NCI-H1092 treated with DMSO at 0.1 percent for 48 hours (cell line): ENCODE data around the gene ZSWIM1.
"Not testable (repeated sequence)": the region's sequence is repeated elsewhere in the genome, so short reads cannot be mapped to it uniquely, and the experiment has no call there.

Experiments
- DNase-seq: peaks from one replicate; lab custom pipeline; 2025; lab: John Stamatoyannopoulos, UW

The ZSWIM1 gene

DNA sequence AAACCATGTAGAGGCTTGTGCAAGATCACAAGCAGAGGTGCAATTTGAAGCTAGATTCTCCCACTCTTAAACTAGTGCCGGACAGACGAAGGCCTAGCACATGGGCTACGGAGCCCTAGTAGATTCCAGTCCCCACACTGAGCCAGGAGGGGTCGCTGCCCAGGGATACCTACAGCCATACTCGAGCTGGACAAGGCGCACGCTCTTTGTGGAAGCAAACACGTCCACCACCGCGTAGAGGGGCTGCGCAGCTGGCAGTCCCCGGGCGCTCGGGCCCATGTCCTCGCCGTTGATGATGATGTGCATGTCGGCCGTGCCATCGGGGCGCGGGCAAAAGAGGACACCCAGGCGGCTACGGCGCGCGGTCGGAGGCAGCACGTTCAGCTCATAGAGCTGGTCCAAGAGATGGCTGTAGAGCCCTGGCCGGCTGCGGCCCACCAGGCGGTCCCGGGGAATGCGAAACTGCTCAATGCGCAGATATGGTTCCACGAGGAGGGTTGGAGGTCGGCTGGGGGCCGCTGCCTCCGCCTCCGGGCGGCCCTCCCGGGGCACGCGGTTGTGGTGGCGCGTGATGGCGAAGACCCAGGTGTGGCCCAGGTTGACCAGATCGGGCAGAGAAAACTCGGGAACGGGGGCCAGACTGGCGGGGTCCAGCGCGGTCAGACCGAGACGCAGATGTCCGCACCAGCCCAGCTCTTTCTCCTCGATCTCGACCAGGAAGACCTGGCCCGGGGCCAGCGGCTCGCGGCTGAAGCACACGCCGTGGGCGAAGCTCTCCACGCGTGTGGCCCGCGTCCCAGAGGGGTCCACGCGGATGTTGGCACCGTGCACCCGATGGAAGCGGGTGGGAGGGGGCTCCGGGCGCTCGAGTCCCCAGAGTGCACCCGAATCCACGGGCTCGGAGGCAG, 9.3 kb downstream of the ZSWIM1 start:
- peak; percentile 80 for DNase-seq

DNA sequence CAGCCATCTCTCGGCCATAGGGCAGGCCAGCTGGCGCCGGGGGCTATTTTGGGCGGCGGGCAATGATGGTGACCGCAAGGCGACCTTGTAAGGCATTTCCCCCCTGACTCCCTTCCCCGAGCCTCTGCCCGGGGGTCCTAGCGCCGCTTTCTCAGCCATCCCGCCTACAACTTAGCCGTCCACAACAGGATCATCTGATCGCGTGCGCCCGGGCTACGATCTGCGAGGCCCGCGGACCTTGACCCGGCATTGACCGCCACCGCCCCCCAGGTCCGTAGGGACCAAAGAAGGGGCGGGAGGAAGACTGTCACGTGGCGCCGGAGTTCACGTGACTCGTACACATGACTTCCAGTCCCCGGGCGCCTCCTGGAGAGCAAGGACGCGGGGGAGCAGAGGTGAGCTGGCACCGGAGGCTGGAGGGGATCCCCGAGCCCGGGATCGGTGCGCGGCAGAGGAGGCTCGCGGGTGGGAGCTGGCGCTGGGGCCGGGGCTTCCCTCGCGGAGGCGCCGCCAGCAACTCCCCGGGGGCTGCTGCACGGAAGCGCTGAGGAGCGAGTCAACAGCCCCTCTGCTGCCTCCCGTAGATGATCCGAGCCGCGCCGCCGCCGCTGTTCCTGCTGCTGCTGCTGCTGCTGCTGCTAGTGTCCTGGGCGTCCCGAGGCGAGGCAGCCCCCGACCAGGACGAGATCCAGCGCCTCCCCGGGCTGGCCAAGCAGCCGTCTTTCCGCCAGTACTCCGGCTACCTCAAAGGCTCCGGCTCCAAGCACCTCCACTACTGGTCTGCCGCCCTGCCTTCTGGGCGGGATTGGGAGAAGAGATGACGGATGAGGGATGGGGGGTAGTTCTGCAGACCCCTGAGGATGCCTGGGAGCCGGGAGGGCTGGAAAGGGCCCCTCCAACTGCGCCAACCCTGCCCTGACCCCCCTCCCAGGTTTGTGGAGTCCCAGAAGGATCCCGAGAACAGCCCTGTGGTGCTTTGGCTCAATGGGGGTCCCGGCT, 10.3 kb downstream of the ZSWIM1 start, which contains the start of the genes CTSA and NEURL2:
Gene CTSA, plus strand, starts transcription at position 351 of the 999 bp plus-strand sequence. Its CDS starts 234 bp downstream, at position 585.
Gene NEURL2, minus strand, starts transcription at position 224 of the 999 bp plus-strand sequence. Its CDS starts 217 bp downstream, at position 7.
- DNase-seq = peak; percentile 77

DNA sequence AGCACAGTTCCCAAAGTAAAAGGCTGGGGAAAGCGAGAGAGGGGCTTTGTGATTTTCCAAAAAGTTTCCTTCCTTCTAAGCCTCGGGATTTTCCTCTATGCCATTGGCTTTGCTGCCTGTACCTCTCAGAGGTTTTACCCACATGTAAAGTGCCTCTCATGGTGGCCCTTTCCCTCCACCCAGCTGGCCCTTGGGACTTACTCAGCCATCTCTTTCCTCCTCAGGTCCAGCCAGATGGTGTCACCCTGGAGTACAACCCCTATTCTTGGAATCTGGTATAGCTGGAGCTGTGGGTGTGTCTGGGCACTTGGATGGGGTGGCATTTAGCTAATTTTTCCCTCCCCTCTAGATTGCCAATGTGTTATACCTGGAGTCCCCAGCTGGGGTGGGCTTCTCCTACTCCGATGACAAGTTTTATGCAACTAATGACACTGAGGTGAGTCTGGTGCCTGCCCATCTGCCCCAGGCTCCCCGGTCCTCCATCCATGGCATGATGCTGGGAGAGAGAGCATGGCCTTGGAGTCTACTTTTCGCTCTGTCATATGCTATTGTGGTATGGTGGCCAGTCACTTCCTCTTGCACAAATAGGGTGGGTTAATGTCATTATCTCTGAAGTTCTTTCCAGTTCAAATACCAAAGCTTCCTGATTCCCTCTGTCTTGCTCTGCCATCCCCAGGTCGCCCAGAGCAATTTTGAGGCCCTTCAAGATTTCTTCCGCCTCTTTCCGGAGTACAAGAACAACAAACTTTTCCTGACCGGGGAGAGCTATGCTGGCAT, 11.2 kb downstream of the ZSWIM1 start:
- DNase-seq = no peak

DNA sequence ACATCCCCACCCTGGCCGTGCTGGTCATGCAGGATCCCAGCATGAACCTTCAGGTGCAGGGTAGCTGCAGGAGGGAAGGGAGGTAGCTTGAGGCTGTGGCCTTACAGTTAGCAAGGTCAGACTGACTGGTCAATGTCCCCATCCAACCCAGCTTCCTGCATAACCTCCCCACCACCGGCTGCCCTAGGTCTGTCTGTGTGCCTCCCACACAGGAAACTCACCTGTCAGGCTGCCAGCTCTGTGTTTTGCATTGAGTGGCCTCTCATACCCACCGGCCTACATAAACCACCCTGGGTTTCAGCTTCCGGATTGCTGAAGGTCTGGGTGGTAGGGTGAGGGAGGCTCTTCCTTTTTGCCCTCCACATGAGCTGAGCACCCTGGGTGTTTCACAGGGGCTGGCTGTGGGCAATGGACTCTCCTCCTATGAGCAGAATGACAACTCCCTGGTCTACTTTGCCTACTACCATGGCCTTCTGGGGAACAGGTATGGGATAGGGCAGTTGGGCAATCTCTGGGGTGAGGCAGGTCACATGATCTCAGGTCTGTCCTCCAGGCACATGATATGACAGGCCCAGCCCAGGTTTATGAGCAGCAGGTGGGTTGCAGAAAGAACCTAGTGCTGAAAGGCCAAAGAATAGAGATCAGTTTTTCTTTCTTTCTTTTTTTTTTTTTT, 11.9 kb downstream of the ZSWIM1 start:
- DNase-seq = no peak

DNA sequence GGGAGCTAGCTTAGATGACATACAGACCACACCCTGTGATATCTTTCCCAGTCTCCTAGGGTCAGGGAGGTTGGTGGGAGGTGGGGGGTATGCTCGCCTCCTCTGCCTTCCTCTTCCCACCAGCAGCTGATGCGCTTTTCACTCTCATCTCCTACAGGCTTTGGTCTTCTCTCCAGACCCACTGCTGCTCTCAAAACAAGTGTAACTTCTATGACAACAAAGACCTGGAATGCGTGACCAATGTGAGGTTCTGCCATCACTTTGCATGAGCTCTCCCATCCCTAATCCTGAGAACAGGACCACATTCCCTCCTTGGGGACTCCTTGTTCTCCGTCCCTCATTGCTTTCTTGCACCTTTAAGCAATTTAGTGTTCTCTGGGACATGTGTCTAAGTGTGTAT, 12.8 kb downstream of the ZSWIM1 start:
- DNase-seq = no peak

DNA sequence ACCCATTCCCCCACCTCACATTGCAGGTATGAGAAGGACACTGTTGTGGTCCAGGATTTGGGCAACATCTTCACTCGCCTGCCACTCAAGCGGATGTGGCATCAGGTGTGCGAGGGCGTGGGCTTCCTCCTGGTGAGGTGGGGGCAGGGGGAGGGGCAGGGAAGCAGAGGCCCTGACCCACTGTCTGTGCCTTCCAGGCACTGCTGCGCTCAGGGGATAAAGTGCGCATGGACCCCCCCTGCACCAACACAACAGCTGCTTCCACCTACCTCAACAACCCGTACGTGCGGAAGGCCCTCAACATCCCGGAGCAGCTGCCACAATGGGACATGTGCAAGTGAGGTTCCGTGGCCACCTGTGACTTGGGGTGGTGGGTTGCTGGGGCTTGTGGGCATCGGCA, 13.8 kb downstream of the ZSWIM1 start:
- DNase-seq = no peak

DNA sequence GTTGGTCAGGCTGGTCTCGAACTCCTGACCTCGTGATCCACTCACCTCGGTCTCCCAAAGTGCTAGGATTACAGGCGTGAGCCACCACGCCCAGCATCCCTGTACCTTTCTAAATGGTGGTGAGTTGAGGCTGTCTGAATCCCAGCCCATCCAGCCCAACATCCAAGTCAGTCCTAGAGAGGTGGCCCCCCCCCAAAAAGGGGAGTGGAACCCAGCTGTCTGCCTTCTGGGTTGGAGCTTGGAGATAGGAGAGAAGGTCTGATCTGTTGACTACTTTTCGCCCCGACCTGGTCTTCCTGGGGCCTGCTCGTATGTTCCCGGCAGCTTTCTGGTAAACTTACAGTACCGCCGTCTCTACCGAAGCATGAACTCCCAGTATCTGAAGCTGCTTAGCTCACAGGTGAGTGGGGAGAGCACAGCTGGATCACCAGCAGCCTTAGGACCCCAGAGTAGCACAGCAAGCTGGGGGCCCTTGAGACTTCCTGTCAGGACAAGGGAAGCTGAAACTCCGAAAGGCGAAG, 15.7 kb downstream of the ZSWIM1 start:
- no peak for DNase-seq

DNA sequence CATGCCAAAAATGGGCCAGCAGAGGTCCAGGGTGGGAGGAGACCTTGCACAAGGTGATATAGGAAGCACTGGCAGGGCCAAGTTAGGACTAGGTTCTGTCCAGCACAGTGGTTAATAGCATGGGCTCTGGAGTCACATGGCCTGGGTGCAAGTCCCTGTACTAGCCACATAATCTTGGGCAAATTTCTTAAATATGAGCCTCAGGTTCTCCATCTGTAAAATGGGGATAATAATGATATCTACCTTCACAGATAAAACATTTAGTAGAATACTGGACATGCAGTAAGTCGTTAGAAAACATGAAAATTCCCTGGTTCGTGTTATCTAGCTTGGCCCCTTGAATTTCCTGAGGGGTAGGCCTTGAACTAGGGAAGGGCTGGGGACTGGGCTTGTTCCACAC, 16.3 kb downstream of the ZSWIM1 start:
- no peak for DNase-seq

DNA sequence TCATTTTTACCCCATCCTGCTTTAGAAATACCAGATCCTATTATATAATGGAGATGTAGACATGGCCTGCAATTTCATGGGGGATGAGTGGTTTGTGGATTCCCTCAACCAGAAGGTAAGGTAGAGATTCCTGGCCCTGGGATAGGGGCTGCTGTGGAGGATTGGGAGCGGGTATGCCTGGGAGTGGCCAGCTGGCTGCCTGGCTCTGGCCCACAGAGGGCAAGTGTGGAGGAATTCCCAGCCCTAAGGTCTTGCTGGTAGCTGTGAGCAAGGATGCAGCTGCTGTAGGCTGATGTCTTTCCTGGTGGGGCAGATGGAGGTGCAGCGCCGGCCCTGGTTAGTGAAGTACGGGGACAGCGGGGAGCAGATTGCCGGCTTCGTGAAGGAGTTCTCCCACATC, 16.7 kb downstream of the ZSWIM1 start:
- no peak for DNase-seq

DNA sequence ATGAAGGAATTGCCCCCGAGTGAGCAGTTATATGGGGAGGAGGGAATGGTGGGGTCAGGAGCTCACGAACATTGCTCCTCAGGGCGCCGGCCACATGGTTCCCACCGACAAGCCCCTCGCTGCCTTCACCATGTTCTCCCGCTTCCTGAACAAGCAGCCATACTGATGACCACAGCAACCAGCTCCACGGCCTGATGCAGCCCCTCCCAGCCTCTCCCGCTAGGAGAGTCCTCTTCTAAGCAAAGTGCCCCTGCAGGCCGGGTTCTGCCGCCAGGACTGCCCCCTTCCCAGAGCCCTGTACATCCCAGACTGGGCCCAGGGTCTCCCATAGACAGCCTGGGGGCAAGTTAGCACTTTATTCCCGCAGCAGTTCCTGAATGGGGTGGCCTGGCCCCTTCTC, 17.3 kb downstream of the ZSWIM1 start:
- DNase-seq = no peak

DNA sequence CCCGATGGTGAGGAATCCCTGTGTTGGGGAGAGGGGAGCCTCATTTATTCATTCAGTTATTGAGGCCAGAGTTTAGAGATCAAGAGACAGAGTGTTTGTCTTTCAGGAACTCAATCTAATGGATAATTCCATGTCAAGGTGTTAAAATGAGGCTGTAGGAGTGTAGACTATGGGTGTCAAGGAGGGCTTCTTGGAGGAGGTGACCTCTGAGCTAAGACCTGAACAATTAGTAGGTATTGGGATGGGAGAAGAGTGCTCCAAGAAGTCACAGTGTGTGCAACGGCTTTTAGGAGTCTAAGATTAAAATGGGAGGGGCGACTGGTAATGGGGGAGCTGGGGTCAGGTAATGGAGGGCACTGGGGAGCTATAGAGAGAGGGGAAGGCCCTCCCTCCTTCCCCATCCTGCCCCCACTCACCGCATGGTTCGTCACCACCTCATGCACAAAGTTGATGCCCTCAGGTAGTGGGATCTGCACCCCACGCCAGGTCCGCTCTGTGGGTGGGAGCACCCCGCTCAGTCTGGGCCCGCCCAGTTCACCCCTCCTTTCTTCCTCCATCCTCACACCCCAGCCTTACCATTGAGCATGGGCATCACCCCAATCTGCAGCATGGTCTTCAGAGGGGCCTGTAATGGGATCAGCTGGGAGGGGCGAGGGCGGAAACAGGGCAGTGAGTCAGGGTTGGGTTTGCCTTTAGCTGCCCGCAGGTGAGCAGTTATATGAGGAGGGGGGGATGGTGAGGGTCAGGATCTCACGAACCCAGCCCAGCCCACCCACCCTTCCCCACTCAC, 18.2 kb downstream of the ZSWIM1 start:
- no peak for DNase-seq

DNA sequence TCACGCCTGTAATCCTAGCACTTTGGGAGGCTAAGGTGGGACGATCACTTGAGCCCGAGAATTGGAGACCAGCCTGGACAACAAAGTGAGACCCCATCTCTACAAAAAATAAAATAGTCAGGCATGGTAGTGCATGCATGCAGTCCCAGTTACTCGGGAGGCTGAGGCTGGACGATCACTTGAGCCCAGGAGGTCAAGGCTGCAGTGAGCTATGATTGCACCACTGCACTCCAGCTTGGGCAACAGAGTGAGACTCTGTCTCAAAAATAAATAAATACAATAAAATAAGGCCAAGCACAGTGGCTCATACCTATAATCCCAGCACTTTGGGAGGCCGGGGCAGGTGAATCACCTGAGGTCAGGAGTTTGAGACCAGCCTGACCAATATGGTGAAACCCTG, 20.3 kb downstream of the ZSWIM1 start:
- DNase-seq = not testable (repeated sequence)

DNA sequence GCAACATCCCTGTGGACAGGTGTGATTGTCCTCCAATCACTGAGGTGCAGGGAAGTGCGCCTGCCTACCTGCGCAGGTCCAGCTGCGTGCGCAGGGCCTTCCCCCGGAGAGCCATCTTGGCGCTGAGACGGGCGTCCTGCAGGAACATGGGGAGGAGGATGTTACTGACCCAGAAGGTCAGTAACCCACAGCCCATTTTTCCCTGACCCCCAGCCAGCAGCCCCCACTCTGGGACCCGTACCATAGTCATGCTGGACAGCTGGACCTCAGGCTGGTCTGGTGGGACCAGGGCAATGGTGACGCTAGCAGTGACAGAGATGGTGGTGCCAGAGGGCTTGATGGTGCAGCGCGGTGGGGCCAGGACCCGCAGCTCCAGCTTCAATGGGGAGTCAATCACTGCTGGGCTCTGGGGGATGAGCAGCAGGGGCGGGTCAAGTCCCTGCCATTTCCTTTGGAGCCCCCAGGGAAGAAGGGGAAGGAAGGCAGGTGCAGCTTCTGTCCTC, 21.2 kb downstream of the ZSWIM1 start:
- no peak for DNase-seq

DNA sequence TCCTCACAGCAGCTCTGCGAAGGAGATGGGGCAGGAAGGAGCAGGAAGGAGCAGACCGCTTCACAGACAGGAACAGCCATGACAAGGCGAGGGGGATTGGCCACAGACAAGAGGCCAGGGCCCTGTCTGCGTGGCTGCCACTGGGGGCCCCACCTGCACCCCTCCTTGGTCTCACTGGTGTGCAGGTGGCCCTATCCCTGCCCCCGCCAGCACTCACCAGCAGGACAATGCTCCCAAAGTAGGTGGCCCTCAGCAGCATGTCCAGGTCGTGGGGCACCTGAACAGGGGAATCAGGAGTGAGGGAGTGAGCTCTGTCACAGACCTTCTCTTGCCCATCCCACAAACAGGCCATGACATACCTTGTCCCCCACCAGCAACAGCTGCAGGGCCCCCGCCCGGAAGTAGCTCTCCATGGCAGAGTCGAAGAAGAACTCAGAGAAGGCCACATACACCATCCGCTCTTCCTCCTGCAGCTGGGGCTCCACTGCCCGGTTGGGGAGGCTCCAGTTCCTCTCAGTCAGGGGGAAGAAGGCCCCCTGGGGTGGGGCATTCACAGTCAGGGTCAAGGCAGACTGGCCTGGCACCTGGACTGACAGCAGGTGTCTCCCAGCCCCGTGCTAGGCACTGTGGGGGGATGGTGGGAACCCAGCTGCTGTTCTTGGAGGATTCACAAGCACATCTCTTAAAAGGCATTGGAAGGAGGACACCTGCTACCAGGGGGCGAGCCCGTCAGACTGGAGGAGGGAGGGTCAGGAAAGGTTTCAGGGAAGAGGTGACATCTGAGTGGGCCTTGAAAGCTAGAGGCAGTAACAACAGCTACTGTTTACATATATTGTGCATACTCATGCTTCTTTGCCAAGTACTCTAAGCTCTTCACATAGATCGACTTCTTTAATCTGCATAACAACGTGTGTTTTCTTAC, 23.8 kb downstream of the ZSWIM1 start:
- no peak for DNase-seq

DNA sequence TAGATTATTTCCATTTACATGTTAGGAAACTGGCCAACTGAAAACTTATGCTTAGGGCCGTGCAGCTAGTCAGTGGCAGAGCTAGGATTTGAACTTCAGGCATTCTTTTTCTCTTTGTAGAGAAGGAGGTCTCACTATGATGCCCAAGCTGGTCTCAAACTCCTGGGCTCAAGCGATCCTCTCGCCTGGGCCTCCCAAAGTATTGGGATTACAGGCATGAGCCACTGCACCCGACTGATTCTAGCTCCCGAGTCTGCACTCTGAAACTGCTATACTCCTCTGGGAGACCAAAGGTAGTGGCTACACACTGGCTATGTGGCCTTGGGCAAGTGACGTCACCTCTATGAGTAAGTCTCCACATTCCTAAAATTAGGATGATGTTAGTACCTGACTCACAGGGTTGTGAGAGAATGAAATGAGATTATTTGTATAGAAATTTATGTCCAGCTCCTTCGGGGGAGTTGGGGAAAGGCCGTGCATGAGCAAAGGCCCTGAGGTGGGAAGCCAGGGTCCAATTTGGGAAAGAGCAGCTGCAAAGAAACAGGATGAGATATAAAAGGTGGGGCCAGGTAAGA, 24.6 kb downstream of the ZSWIM1 start:
- DNase-seq = no peak

DNA sequence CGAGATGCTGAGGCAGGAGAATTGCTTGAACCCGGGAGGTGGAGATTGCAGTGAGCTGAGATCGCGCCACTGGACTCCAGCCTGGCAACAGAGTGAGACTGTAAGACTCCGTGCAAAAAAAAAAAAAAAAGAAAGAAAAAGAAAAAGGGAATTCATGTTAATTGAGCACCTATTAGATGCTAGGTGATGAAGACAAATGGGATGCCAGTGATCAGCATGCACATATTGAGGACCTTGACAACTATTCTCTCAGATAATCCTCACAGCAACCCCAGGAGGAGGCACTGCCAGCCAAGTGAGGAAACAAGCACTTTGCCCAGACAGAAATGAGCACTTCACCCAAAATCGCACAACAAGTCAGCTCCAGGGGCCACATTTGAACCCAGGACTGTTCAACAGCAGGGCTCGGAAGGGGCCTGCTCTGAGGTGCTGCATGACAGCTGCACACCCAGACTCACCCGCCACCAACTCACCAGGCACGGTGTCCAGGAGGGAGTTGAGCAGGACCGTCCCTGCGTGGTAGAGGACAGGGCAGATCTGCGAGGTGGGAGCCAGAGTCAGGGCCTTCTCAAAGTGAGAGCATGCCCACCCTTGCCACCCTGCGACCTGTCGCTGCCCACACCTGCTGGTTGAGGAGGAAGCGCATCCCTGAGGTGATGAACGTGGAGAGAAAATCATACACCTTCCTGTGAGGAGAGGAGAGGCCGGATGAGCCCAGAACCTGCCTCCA, 26.4 kb downstream of the ZSWIM1 start:
- no peak for DNase-seq

DNA sequence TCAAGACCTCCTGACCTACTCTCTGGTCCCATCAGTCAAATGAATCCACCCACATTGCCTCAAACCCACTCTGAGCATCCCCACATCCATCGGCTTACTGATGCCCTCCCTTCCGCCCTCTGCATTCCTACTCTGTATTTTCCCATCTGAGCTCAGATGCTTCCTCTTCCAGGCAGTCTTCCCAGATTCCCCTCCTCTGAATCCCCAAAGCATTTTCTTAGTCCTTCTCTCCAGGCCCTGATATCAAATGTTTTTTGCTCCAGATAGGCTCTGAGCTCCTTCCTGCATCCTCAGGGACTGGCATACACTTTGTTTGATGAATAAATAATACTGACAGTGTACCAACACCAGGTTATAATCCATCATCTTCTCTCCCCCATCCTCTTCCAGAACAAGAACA, 27.1 kb downstream of the ZSWIM1 start:
- DNase-seq = no peak

DNA sequence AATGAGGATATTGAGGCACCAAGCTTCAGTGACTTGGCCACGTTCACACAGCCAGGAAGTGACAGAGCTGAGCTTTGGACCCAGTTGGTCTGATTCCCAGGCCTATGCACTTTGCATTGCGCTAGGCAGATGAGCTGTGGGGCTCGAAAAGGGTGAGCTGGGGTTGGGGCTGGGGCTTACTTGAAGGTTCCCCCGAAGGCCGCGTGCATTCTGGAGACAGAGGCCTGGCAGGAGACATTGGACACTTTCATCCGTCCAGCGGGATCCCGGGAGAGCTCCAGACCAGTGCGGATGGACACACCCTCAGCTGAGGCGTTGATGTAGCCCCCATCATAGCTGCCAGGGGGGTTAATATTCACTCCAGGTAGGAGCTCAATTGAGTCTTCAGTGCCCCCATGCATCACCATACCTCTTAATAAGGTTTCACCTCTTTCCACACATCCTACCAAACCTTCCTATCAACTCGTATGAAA, 28.3 kb downstream of the ZSWIM1 start:
- no peak for DNase-seq
